ENCODE measurements around the gene NPTX1.

GRCh38 chr17:80443498-80443897 lies 32.9 kb downstream of the NPTX1 start:
- TF ChIP-seq EP300 (IDR thresholded peaks at IDR 0.05) (no peak), POLR2A (IDR thresholded peaks at IDR 0.05) (no peak), CTCF (IDR thresholded peaks at IDR 0.05) (no peak)

Data from tibial nerve (tissue), 4 donors.